Progenitor cell of endocrine pancreas (in vitro differentiated cells): ENCODE data around the gene ZNF626. TPM values are rescaled to one million over a fixed set of nuclear protein-coding genes. Genes with fewer than 3 reads are reported as not detected.
"Not testable (repeated sequence)": the region's sequence is repeated elsewhere in the genome, so short reads cannot be mapped to it uniquely, and the experiment has no call there.

Experiments
- DNase-seq: peaks from one replicate; pipeline ENCODE4 v3.0.0; 2021; ENCODE audit warnings: low spot score; ENCODE audit not compliant: unreplicated experiment
- H3K27ac Mint-ChIP-seq: 2 replicates; pipeline ENCODE4 v1.8.0; 2021; ENCODE audit warnings: mild to moderate bottlenecking, moderate library complexity, mixed read lengths
- H3K27me3 Mint-ChIP-seq: 2 replicates; pipeline ENCODE4 v1.8.0; 2021; ENCODE audit warnings: mixed read lengths
- H3K36me3 Mint-ChIP-seq: 2 replicates; pipeline ENCODE4 v1.8.0; 2022; ENCODE audit warnings: mixed read lengths; ENCODE audit not compliant: insufficient read depth
- H3K4me1 Mint-ChIP-seq: 2 replicates; pipeline ENCODE4 v1.8.0; 2021; ENCODE audit warnings: low read depth, mixed read lengths
- H3K4me3 Mint-ChIP-seq: 2 replicates; pipeline ENCODE4 v1.8.0; 2021; ENCODE audit warnings: low read depth, mild to moderate bottlenecking, moderate library complexity, mixed read lengths
- H3K9me3 Mint-ChIP-seq: 2 replicates; pipeline ENCODE4 v1.8.0; 2021; ENCODE audit warnings: low read depth, mixed read lengths
- long read RNA-seq: library from polyadenylated mRNA; unstranded; transcript quantifications from one replicate; pipeline ENCODE4 v2.0.0, GENCODE V29; 2020
- total RNA-seq: library from RNA; stranded (reverse); gene quantifications from 2 replicates; pipeline ENCODE4 v1.2.1, GENCODE V29; 2021
- TF ChIP-seq, protein P1 (sequence below): fragments of 200-600 bp; sonication (generic); IDR thresholded peaks from one replicate; pipeline ENCODE4 v1.5.0; 2021; ENCODE audit warnings: antibody characterized with exemption, mild to moderate bottlenecking; ENCODE audit not compliant: unreplicated experiment

Gene ZNF626
- 35.7 and 36.2 TPM in 2 replicates for total RNA-seq
- long read RNA-seq, full-length matches to known transcripts: 13 of 64 reads
- long read RNA-seq, partial matches to known transcripts: 3 of 64 reads
- long read RNA-seq, other reads (novel, unspliced or antisense): 48 of 64 reads

DNA sequence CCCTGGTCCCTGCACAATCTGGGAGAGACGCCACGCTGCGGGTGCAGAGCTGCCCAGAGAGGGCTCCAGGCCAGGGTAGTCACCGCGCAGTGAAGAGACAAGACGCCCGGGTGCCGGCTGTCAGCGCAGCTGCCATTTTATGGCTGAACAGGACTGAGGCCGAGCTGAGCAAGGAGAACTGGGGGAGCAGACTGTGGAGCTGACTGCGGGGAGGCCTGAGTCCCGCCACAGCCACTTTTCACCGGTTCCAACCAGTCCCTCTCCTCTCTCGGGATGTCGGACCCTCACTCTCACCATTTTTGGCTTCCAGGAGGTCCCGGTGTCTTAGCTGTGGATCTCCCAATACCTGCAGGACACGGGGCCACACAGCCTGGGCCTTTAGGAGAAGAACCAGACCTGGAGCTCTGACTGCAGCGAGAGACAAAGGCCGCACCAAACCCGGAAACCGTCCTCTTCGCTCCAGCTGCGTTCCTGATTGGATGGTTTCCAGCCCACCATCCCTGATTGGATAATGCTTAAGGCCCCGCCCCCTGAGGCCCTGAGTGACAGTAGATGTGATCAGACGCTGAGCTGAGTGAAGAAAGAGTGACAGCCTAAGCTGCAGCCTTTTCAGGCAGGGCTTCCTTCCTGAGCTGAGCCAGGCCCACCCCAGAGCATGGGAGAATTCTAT is at the start of gene ZNF626:
Gene ZNF626 (minus strand): TSS at position 422 of the 670 bp plus-strand sequence. CDS start 125 bp downstream, at position 297.
- Mint-ChIP-seq H3K9me3 (peaks cover 4% of the 10 kb centered on the region), H3K27me3 (no peaks in the 10 kb centered on the region), H3K36me3 (peaks cover 27% of the 10 kb centered on the region), H3K27ac (peak within 1 kb of the TSS; percentile 100), H3K4me1 (peaks cover 51% of the 10 kb centered on the region), H3K4me3 (peak within 1 kb of the TSS; percentile 98)
- peak; percentile 87 for DNase-seq
- TF ChIP-seq, protein P1, sequence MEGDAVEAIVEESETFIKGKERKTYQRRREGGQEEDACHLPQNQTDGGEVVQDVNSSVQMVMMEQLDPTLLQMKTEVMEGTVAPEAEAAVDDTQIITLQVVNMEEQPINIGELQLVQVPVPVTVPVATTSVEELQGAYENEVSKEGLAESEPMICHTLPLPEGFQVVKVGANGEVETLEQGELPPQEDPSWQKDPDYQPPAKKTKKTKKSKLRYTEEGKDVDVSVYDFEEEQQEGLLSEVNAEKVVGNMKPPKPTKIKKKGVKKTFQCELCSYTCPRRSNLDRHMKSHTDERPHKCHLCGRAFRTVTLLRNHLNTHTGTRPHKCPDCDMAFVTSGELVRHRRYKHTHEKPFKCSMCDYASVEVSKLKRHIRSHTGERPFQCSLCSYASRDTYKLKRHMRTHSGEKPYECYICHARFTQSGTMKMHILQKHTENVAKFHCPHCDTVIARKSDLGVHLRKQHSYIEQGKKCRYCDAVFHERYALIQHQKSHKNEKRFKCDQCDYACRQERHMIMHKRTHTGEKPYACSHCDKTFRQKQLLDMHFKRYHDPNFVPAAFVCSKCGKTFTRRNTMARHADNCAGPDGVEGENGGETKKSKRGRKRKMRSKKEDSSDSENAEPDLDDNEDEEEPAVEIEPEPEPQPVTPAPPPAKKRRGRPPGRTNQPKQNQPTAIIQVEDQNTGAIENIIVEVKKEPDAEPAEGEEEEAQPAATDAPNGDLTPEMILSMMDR: no peak

DNA sequence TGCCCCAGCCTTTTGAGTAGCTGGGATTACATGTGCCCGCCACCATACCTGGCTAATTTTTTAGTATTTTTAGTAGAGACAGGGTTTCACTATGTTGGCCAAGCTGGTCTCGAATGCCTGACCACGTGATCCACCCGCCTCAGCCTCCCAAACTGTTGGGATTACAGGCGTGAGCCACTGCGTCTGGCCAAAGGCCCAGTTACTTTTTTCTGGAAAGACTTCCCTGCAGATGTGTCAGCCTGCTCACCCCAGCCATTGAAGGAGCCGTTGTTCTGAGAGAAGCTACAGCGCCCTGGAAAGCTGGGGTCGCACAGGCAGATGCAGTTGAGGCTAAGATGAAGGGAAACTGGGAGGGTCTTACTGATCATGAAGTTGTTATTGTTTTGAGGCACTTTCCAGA is 7.9 kb upstream of the ZNF626 start:
- no peaks in the 10 kb centered on the region for H3K27me3 Mint-ChIP-seq
- no peaks in the 10 kb centered on the region for H3K36me3 Mint-ChIP-seq
- H3K4me3 Mint-ChIP-seq: no peak overlapping the region
- peaks cover 22% of the 10 kb centered on the region for H3K4me1 Mint-ChIP-seq
- DNase-seq: no peak
- no peak overlapping the region for H3K27ac Mint-ChIP-seq
- TF ChIP-seq, protein P1: no peak
- no peaks in the 10 kb centered on the region for H3K9me3 Mint-ChIP-seq

DNA sequence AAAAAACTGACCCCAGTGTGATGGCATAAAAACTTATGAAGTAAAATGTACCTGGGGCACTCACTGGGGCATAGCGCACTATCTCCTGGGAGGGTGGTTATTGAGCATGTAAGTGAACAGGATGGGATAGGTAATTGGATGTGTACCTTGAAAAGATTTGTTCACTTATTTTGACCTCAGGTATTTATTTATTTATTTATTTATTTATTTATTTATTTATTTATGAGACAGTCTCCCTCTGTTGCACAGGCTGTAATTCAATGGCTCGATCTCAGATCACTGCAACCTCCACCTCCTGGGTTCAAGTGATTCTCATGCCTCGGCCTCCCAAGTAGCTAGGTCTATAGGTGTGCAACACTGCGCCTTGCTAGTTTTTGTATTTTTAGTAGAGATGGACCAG is 5.9 kb upstream of the ZNF626 start:
- Mint-ChIP-seq H3K4me1 (peaks cover 31% of the 10 kb centered on the region), H3K9me3 (peaks cover 2% of the 10 kb centered on the region), H3K27me3 (no peaks in the 10 kb centered on the region), H3K4me3 (no peak overlapping the region), H3K27ac (no peak overlapping the region), H3K36me3 (no peaks in the 10 kb centered on the region)
- no peak for DNase-seq
- TF ChIP-seq, protein P1: no peak

DNA sequence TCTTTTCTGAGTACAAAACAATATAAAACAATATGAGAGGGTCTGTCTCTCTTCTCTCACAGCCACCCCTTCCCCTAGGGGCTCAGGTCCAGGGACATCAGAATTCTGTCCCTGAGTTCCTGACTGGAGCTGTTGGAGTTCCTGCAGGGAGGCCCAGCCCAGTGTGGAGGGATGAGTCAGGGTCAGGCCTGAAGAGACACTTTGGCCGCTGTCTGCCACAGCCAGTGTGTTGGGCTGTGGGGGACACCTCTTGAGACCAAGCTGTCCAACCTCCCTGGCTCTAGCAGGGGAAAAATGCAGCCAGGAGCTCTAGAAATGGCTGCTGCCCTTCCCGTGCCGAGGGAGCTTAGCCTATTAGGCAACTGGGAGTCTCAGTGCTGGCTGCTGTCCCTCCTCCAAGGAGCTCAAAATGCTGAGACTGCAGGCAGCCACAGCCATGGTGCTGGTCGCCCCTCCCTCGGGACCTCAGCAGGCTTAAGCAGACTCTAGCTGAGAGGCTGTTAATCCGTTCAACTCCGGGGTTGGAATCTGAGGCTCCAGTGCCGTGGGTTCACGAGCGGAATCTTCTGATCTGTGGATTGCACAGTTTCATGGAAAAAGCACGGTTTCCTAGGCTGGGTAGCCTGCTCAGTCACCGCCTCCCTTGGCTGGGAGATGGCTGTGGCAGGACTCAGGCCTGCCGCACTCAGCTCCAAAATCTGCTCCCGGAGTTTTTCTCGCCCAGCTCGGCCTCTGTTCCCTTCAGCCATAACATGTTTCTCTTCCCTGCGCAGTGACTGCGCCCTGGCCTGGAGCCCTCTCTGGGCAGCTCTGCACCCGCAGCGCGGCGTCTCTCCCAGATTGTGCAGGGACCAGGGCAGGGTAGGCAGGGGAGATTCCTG is 3.8 kb upstream of the ZNF626 start:
- DNase-seq: peak; percentile 22
- TF ChIP-seq, protein P1: no peak
- H3K4me3 Mint-ChIP-seq: peak overlapping the region; percentile 65
- peaks cover 37% of the 10 kb centered on the region for H3K4me1 Mint-ChIP-seq
- H3K9me3 Mint-ChIP-seq: peaks cover 4% of the 10 kb centered on the region
- peaks cover 3% of the 10 kb centered on the region for H3K36me3 Mint-ChIP-seq
- peak overlapping the region; percentile 99 for H3K27ac Mint-ChIP-seq
- H3K27me3 Mint-ChIP-seq: no peaks in the 10 kb centered on the region

DNA sequence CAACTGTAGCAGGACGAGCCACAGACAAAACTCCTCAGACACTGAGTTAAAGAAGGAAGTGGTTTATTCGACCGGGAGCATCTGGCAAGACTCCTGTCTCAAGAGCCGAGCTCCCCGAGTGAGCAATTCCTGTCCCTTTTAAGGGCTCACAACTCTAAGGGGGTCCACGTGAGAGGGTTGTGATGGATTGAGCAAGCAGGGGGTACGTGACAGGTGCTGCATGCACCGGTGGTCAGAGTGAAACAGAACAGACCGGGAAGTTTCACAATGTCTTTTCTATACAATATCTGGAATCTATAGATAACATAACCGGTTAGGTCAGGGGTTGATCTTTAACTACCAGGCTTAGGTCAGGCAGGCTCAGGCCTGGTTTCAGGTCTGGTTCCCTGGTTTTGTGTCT is 3.1 kb upstream of the ZNF626 start:
- not testable (repeated sequence) for H3K27me3 Mint-ChIP-seq, H3K36me3 Mint-ChIP-seq, H3K9me3 Mint-ChIP-seq
- Mint-ChIP-seq H3K4me3 (peak overlapping the region; percentile 65), H3K4me1 (peaks cover 34% of the 10 kb centered on the region), H3K27ac (peak overlapping the region; percentile 99)
- DNase-seq: peak; percentile 16
